HepG2 (cell line): ENCODE data around the gene TMBIM1. TPM values are rescaled to one million over a fixed set of nuclear protein-coding genes. Genes with fewer than 3 reads are reported as not detected.
A peak's percentile ranks its signal among the peaks of the same experiment; 100 is the strongest.

Experiments used
- KAT8 ChIP-seq: IDR thresholded peaks from 2 replicates; pipeline ENCODE4 v1.6.1; 2016; ENCODE audit warnings: missing genetic modification reagents, missing compliant biosample characterization
- MIER2 ChIP-seq: IDR thresholded peaks from 2 replicates; pipeline ENCODE4 v1.6.1; 2016; ENCODE audit warnings: missing biosample characterization, missing genetic modification reagents
- NFAT5 ChIP-seq: sonication (generic); formaldehyde crosslinking; IDR thresholded peaks from 2 replicates; pipeline ENCODE4 v1.4.0; 2020; ENCODE audit warnings: missing genetic modification reagents
- SSRP1 ChIP-seq: IDR thresholded peaks from 2 replicates; pipeline ENCODE4 v1.6.1; 2016; ENCODE audit warnings: control low read depth
- ZBTB34 ChIP-seq: sonication (generic); formaldehyde crosslinking; IDR thresholded peaks from 2 replicates; pipeline ENCODE4 v1.8.0; 2022; ENCODE audit warnings: mild to moderate bottlenecking, missing genetic modification reagents
- ZNF3 ChIP-seq: IDR thresholded peaks from 2 replicates; pipeline ENCODE4 v1.7.0; 2017; ENCODE audit warnings: inconsistent platforms
- ZNF672 ChIP-seq: sonication (generic); formaldehyde crosslinking; IDR thresholded peaks from 2 replicates; pipeline ENCODE4 v1.8.1; 2022; ENCODE audit warnings: missing genetic modification reagents
- ZUFSP ChIP-seq: sonication (generic); formaldehyde crosslinking; IDR thresholded peaks from 2 replicates; pipeline ENCODE4 v1.9.0; 2021; ENCODE audit warnings: missing genetic modification reagents, mild to moderate bottlenecking, borderline replicate concordance
- polyA plus RNA-seq, 8 experiments: library from polyadenylated mRNA; depleted of rRNA in 3 of 8; stranded (reverse) in 7 of 8; unstranded in 1 of 8; fragments of >200 nt; fragmentation: Illumina TruSeq in 4 of 8; extraction: Trizol in 4 of 8; gene quantifications; 2 replicates each; pipeline versions ENCODE4 v1.2.1 to v1.2.3, GENCODE V29; 2011 to 2016; ENCODE audit warnings: low read depth in 4 of 8, missing spikeins in 1 of 8, mixed read lengths in 1 of 8; ENCODE audit not compliant: insufficient read depth in 1 of 8
- total RNA-seq, 5 experiments: library from RNA; depleted of rRNA; stranded (reverse); fragments of >200 nt; fragmentation: Illumina TruSeq; extraction: Trizol; gene quantifications; 2 replicates each; pipeline ENCODE4 v1.2.3, GENCODE V29; 2016; ENCODE audit warnings: low read depth in 1 of 5
- TF ChIP-seq, protein P1 (sequence below), 2 experiments: sonication (generic) in 1 of 2; formaldehyde crosslinking in 1 of 2; IDR thresholded peaks; 2 replicates each; pipeline versions ENCODE4 v1.4.0 to v1.6.1; 2016 to 2020; ENCODE audit warnings: borderline replicate concordance in 1 of 2, low read depth in 1 of 2, mild to moderate bottlenecking in 1 of 2, missing genetic modification reagents in 1 of 2
- TF ChIP-seq, protein P2 (sequence below): sonication (generic); formaldehyde crosslinking; IDR thresholded peaks from 2 replicates; pipeline ENCODE4 v1.8.1; 2023; ENCODE audit warnings: mild to moderate bottlenecking, missing genetic modification reagents
- TF ChIP-seq, protein P3 (sequence below): sonication (generic); formaldehyde crosslinking; conservative IDR thresholded peaks from 2 replicates; pipeline ENCODE4 v1.8.0; 2022; ENCODE audit warnings: low read depth, missing genetic modification reagents

Gene TMBIM1
- total and polyA plus RNA-seq, 2 of the 13 experiments (the other 11 are each of a cell fraction or from before 2014, with no cell fraction given): 127 to 139 TPM

GRCh38 chr2:218301176-218301819 is 9.0 kb upstream of the TMBIM1 start (continued):
- TF ChIP-seq, protein P1, sequence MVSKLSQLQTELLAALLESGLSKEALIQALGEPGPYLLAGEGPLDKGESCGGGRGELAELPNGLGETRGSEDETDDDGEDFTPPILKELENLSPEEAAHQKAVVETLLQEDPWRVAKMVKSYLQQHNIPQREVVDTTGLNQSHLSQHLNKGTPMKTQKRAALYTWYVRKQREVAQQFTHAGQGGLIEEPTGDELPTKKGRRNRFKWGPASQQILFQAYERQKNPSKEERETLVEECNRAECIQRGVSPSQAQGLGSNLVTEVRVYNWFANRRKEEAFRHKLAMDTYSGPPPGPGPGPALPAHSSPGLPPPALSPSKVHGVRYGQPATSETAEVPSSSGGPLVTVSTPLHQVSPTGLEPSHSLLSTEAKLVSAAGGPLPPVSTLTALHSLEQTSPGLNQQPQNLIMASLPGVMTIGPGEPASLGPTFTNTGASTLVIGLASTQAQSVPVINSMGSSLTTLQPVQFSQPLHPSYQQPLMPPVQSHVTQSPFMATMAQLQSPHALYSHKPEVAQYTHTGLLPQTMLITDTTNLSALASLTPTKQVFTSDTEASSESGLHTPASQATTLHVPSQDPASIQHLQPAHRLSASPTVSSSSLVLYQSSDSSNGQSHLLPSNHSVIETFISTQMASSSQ (IDR thresholded peaks at IDR 0.05; ENCODE audit: low read depth): no peak
- TF ChIP-seq, protein P1 (CRISPR knock-in tag; IDR thresholded peaks at IDR 0.05; ENCODE audit: borderline replicate concordance): no peak
- TF ChIP-seq ZNF672 (CRISPR knock-in tag) (no peak), KAT8 (peak; percentile 57; the same call in 1 of the 2 replicates), ZBTB34 (CRISPR knock-in tag) (no peak), ZNF3 (CRISPR knock-in tag) (peak; percentile 57; the same call in 1 of the 2 replicates), NFAT5 (no peak), ZUFSP (CRISPR knock-in tag) (no peak), SSRP1 (CRISPR knock-in tag) (peak; percentile 74; the same call in 1 of the 2 replicates), MIER2 (CRISPR knock-in tag) (no peak; the same call in 1 of the 2 replicates)
- TF ChIP-seq, protein P2, sequence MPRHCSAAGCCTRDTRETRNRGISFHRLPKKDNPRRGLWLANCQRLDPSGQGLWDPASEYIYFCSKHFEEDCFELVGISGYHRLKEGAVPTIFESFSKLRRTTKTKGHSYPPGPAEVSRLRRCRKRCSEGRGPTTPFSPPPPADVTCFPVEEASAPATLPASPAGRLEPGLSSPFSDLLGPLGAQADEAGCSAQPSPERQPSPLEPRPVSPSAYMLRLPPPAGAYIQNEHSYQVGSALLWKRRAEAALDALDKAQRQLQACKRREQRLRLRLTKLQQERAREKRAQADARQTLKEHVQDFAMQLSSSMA (CRISPR knock-in tag): no peak
- TF ChIP-seq, protein P3, sequence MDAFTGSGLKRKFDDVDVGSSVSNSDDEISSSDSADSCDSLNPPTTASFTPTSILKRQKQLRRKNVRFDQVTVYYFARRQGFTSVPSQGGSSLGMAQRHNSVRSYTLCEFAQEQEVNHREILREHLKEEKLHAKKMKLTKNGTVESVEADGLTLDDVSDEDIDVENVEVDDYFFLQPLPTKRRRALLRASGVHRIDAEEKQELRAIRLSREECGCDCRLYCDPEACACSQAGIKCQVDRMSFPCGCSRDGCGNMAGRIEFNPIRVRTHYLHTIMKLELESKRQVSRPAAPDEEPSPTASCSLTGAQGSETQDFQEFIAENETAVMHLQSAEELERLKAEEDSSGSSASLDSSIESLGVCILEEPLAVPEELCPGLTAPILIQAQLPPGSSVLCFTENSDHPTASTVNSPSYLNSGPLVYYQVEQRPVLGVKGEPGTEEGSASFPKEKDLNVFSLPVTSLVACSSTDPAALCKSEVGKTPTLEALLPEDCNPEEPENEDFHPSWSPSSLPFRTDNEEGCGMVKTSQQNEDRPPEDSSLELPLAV (CRISPR knock-in tag): no peak
